Peyer's patch (tissue), 4 donors: ENCODE results near the gene SPSB4. TPM values are rescaled to one million over a fixed set of nuclear protein-coding genes. Genes with fewer than 3 reads are reported as not detected.

Experiments
- DNase-seq, 3 donors: peaks; one replicate each; pipeline ENCODE4 v3.0.0-alpha.2; 2017 to 2019
- H3K27ac ChIP-seq, 4 donors: fragments of 200-600 bp; sonication (generic); one replicate each; pipeline ENCODE4 v1.5.1; 2016 to 2019
- H3K27me3 ChIP-seq, 2 donors: fragments of 200-600 bp; sonication (generic); one replicate each; pipeline ENCODE4 v1.5.1; 2019
- H3K36me3 ChIP-seq, 3 donors: fragments of 200-600 bp; sonication (generic); one replicate each; pipeline ENCODE4 v1.5.1; 2016 to 2019
- H3K4me1 ChIP-seq, 4 donors: fragments of 200-600 bp; sonication (generic); one replicate each; pipeline ENCODE4 v1.5.1; 2016 to 2019
- H3K4me3 ChIP-seq, 4 donors: fragments of 200-600 bp; sonication (generic); 1 replicate in 3 of 4; 2 replicates in 1 of 4; pipeline ENCODE4 v1.5.1; 2016 to 2019; ENCODE audit warnings: mild to moderate bottlenecking in 1 of 4
- H3K9me3 ChIP-seq, 4 donors: fragments of 200-600 bp; sonication (generic); one replicate each; pipeline ENCODE4 v1.5.1; 2016 to 2019; ENCODE audit warnings: mild to moderate bottlenecking in 1 of 4
- POLR2A ChIP-seq, 2 donors: fragments of 450-650 bp; IDR thresholded peaks; one replicate each; pipeline ENCODE4 v1.5.1; 2017; ENCODE audit warnings: antibody characterized with exemption in 2 of 2, mild to moderate bottlenecking in 2 of 2, moderate library complexity in 2 of 2
- total RNA-seq, 4 donors: library from RNA; depleted of rRNA; stranded (reverse); fragments of >200 nt; gene quantifications; one replicate each; pipeline ENCODE4 v1.1.0, GENCODE V29; 2016
- TF ChIP-seq, protein P1 (sequence below), 6 experiments: fragments of 450-650 bp in 4 of 6; fragments of 200-600 bp in 2 of 6; sonication (generic) in 1 of 6; IDR thresholded peaks; one replicate each; pipeline ENCODE4 v1.5.1; 2017 to 2019; ENCODE audit warnings: antibody characterized with exemption in 6 of 6, mild to moderate bottlenecking in 3 of 6, moderate library complexity in 1 of 6

Gene SPSB4
- total RNA-seq, 4 donors from 2014 or later, result 0.35 TPM; not detected in 3

DNA sequence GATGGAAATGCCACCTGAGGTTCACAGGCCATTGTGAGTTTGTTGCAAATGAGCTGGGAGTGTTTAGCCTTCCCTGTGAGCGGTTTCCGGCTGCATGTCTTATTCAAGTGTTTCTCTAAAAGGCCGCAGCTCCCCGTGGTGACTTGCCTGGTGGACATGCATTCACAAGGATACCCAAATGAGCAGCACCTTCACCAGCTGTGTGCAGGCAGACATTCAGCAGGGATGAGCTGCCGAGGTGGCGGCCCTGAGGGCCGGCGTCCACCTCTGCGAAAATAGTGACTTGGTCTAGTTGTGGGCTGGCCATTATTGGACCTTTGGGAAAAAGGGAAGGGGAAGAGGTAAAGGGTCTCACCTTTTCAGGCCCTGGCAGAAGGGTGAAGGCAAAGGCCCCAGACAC is 23.4 kb downstream of the SPSB4 start:
- no peaks in the 10 kb centered on the region for H3K36me3 ChIP-seq
- H3K4me3 ChIP-seq, result no peak overlapping the region
- no peak overlapping the region for H3K27ac ChIP-seq
- H3K27me3 ChIP-seq, result no peaks in the 10 kb centered on the region
- H3K9me3 ChIP-seq, result no peaks in the 10 kb centered on the region
- TF ChIP-seq, protein P1, sequence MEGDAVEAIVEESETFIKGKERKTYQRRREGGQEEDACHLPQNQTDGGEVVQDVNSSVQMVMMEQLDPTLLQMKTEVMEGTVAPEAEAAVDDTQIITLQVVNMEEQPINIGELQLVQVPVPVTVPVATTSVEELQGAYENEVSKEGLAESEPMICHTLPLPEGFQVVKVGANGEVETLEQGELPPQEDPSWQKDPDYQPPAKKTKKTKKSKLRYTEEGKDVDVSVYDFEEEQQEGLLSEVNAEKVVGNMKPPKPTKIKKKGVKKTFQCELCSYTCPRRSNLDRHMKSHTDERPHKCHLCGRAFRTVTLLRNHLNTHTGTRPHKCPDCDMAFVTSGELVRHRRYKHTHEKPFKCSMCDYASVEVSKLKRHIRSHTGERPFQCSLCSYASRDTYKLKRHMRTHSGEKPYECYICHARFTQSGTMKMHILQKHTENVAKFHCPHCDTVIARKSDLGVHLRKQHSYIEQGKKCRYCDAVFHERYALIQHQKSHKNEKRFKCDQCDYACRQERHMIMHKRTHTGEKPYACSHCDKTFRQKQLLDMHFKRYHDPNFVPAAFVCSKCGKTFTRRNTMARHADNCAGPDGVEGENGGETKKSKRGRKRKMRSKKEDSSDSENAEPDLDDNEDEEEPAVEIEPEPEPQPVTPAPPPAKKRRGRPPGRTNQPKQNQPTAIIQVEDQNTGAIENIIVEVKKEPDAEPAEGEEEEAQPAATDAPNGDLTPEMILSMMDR (IDR thresholded peaks at IDR 0.05), result no peak
- TF ChIP-seq POLR2A (IDR thresholded peaks at IDR 0.05), result no peak
- DNase-seq, result no peak
- peaks cover 0 to 6% (median 0%) of the 10 kb centered on the region in 4 donors for H3K4me1 ChIP-seq

DNA sequence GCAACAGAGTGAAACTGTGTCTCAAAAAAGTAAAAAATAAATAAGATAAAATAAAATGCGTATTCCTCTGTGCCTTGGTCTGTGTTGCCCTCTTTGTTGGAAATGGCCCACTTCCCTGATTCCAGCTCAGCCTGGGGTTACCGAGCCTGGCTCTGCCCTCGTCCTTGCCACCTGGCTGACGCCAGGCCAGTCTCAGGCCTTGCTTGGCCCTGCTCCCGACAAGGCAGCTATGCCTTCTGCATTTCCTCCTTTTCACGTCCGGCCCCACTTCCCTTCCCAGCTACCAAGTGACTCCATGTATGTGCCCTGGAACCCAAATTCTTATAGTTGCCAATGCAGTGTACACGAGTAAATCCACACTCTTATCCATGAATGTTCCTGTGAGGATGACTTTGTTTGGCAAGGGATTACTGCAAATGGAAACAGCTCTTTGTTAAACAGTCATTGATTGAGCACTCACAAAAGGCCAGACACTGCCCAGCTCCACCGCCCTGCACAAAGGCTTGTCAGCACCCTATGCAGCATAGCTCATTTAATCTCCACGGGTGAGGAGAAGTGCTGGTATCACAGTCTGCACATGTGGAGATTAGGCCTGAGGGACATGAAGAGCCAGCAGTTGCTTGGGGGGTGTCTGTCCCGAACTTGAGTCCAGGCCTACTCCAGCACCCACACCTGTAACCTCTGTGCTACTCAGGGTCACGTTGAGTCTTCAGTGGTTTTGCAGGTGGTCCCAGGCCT is 25.1 kb downstream of the SPSB4 start:
- Histone ChIP-seq H3K36me3 (no peaks in the 10 kb centered on the region), H3K27me3 (no peaks in the 10 kb centered on the region), H3K27ac (peak overlapping the region in 1 of 4 donors; percentile 69), H3K9me3 (no peaks in the 10 kb centered on the region), H3K4me3 (peak overlapping the region in 1 of 4 donors; percentile 37), H3K4me1 (peaks cover 0 to 6% (median 0%) of the 10 kb centered on the region in 4 donors)
- TF ChIP-seq POLR2A (IDR thresholded peaks at IDR 0.05), result no peak
- TF ChIP-seq, protein P1 (IDR thresholded peaks at IDR 0.05), result no peak
- no peak for DNase-seq

DNA sequence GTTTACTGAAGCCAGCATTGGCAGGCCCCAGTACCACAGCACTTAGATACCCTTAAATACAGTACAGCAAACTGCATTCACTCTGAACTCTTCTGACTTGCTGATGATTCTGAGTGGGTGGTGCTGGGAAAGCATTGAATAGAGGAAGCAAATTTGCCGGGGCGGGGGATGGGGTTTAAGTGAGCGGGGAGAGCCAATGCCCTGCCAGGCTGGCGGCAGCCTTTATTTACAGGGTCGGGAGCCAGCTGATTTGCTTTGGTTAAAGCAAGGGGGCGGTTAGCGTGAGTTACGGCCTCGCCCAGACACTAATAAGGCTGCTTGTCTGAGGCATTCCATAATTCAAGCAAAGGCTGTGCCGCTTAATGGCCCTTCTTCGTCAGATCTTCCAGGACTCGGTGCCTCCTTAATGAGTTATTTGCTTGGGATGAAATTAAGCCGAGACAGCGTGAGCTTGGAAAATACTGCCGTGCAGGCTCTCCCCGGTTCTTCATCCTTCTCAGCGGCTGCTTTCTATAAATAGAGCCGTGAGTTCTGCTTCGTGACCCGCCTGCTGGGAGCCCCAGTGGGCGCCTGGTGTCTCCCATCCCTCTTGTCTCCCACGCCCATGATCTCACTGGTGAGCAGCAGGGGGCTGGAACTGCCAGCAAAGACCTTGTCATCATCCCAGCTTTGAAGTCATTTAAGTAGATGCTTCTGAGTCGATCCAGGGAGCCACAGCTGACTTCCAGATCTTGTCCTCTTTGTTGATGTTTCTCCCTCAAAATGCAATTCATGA is 25.8 kb downstream of the SPSB4 start:
- H3K27me3 ChIP-seq, result no peaks in the 10 kb centered on the region
- H3K27ac ChIP-seq, result peak overlapping the region in 2 of 4 donors; percentile 41 to 69
- no peaks in the 10 kb centered on the region for H3K36me3 ChIP-seq
- TF ChIP-seq, protein P1 (IDR thresholded peaks at IDR 0.05), result no peak
- TF ChIP-seq POLR2A (IDR thresholded peaks at IDR 0.05), result no peak
- H3K4me3 ChIP-seq, result peak overlapping the region in 3 of 4 donors; percentile 12 to 37 (median 22)
- DNase-seq, result peak in 1 of 3 donors; percentile 21
- peaks cover 0 to 6% (median 0%) of the 10 kb centered on the region in 4 donors for H3K4me1 ChIP-seq
- no peaks in the 10 kb centered on the region for H3K9me3 ChIP-seq

DNA sequence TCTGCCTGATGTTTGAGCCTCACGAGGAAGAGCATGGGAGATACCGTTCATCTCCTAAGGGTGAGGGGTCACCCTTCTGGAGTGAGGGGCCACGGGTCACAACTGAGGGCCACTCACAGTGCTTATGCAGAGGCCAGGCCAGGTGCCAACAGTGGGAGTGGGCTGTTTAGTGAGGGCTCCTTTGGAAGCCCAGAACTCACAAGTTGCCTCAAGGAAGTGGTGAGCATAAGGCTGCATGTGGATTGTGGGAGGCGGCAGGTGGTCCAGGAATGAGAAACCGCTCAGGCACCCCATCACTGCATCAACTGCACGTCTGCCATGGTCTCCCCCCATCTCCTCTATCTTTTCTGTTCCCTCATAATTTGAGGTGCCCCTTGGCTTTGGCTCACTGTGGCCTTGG is 26.5 kb downstream of the SPSB4 start:
- peaks cover 0 to 6% (median 0%) of the 10 kb centered on the region in 4 donors for H3K4me1 ChIP-seq
- no peaks in the 10 kb centered on the region for H3K27me3 ChIP-seq
- TF ChIP-seq POLR2A (IDR thresholded peaks at IDR 0.05), result no peak
- TF ChIP-seq, protein P1 (IDR thresholded peaks at IDR 0.05), result no peak
- no peaks in the 10 kb centered on the region for H3K9me3 ChIP-seq
- no peak for DNase-seq
- no peak overlapping the region for H3K4me3 ChIP-seq
- peak overlapping the region in 2 of 4 donors; percentile 41 to 69 for H3K27ac ChIP-seq
- H3K36me3 ChIP-seq, result no peaks in the 10 kb centered on the region

DNA sequence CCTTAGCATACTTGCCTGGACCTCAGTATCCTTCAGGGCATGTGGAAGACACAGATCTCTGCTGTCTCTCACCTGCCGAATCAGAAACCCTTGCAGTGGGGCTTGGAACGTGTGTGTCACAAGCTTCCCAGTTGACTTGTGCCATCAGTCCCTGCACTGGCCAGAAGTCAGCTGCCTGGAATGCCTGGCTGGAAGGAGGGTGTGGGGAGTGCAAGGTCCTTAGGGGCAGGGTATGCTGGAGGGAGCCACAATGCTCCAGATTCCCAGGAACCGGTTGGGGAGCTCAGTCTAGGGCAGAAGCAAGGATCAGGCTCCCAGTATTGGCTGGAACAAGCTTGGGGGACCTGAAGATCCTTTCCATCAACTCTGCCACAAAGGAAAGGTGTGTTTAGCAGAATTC is 27.1 kb downstream of the SPSB4 start:
- Histone ChIP-seq H3K27me3 (no peaks in the 10 kb centered on the region), H3K9me3 (no peaks in the 10 kb centered on the region), H3K4me1 (peaks cover 0 to 6% (median 0%) of the 10 kb centered on the region in 4 donors), H3K36me3 (no peaks in the 10 kb centered on the region), H3K4me3 (no peak overlapping the region), H3K27ac (no peak overlapping the region)
- TF ChIP-seq, protein P1 (IDR thresholded peaks at IDR 0.05), result no peak
- TF ChIP-seq POLR2A (IDR thresholded peaks at IDR 0.05), result no peak
- DNase-seq, result no peak
